ENCODE data around the gene DNAJC6. TPM values are rescaled to one million over a fixed set of nuclear protein-coding genes. Genes with fewer than 3 reads are reported as not detected.

The DNAJC6 gene
- total RNA-seq, 1 donor from 2014 or later, result 0.67 TPM

- intact Hi-C loops (cut with micrococcal nuclease), result no loop called here
- POLR2A ChIA-PET, result no interaction called here
- ATAC-seq (ENCODE audit: low read depth), result no peak
- no peak for DNase-seq
- Mint-ChIP-seq H3K9me3 (no peaks in the 10 kb centered on the region), H3K4me3 (no peak overlapping the region), H3K27me3 (no peaks in the 10 kb centered on the region), H3K4me1 (no peaks in the 10 kb centered on the region), H3K36me3 (ENCODE audit: low read depth) (peaks cover 2% of the 10 kb centered on the region), H3K27ac (no peak overlapping the region)
- CTCF ChIA-PET, result no interaction called here
- TF ChIP-seq CTCF (IDR thresholded peaks at IDR 0.05), result no peak
Measured at GRCh38 chr1:65437616-65438015, 128.3 kb downstream of the DNAJC6 start.

GRCh38 chr1:65440322-65440900 lies 131.1 kb downstream of the DNAJC6 start:
- POLR2A ChIA-PET, result no interaction called here
- Mint-ChIP-seq H3K9me3 (no peaks in the 10 kb centered on the region), H3K27ac (no peak overlapping the region), H3K27me3 (no peaks in the 10 kb centered on the region), H3K4me1 (no peaks in the 10 kb centered on the region), H3K4me3 (no peak overlapping the region), H3K36me3 (ENCODE audit: low read depth) (no peaks in the 10 kb centered on the region)
- TF ChIP-seq CTCF (IDR thresholded peaks at IDR 0.05), result no peak
- DNase-seq (no peak), ATAC-seq (ENCODE audit: low read depth) (no peak)
- CTCF ChIA-PET, result interaction anchor here (1.2 kb wide), 1 partner anchor 9 kb away, joined by 4 read pairs; no protein-coding TSS in a partner anchor
- intact Hi-C loops (cut with micrococcal nuclease), result no loop called here

GRCh38 chr1:65440915-65441314 lies 131.6 kb downstream of the DNAJC6 start:
- POLR2A ChIA-PET, result no interaction called here
- CTCF ChIA-PET, result interaction anchor here (1.2 kb wide), 1 partner anchor 10 kb away, joined by 4 read pairs; no protein-coding TSS in a partner anchor

GRCh38 chr1:65441464-65441863 lies 132.1 kb downstream of the DNAJC6 start:
- DNase-seq, result no peak
- ATAC-seq (ENCODE audit: low read depth), result no peak
- no peak overlapping the region for H3K4me3 Mint-ChIP-seq
- ChIA-PET CTCF (no interaction called here), POLR2A (no interaction called here)
- H3K4me1 Mint-ChIP-seq, result no peaks in the 10 kb centered on the region
- H3K27me3 Mint-ChIP-seq, result no peaks in the 10 kb centered on the region
- H3K9me3 Mint-ChIP-seq, result no peaks in the 10 kb centered on the region
- H3K27ac Mint-ChIP-seq, result no peak overlapping the region
- H3K36me3 Mint-ChIP-seq (ENCODE audit: low read depth), result no peaks in the 10 kb centered on the region
- TF ChIP-seq CTCF (IDR thresholded peaks at IDR 0.05), result no peak
- intact Hi-C loops (cut with micrococcal nuclease), result no loop called here

More at GRCh38 chr1:65440915-65441314, 131.6 kb downstream of the DNAJC6 start:
- DNase-seq (no peak), ATAC-seq (ENCODE audit: low read depth) (no peak)
- H3K4me3 Mint-ChIP-seq, result no peak overlapping the region
- no peaks in the 10 kb centered on the region for H3K27me3 Mint-ChIP-seq
- no peaks in the 10 kb centered on the region for H3K36me3 Mint-ChIP-seq (ENCODE audit: low read depth)
- no peak for TF ChIP-seq CTCF (IDR thresholded peaks at IDR 0.05)
- H3K27ac Mint-ChIP-seq, result no peak overlapping the region
- intact Hi-C loops (cut with micrococcal nuclease), result no loop called here
- H3K4me1 Mint-ChIP-seq, result no peaks in the 10 kb centered on the region
- no peaks in the 10 kb centered on the region for H3K9me3 Mint-ChIP-seq

GRCh38 chr1:65442442-65442841 lies 133.1 kb downstream of the DNAJC6 start:
- no peaks in the 10 kb centered on the region for H3K36me3 Mint-ChIP-seq (ENCODE audit: low read depth)
- no peaks in the 10 kb centered on the region for H3K9me3 Mint-ChIP-seq
- no peak overlapping the region for H3K27ac Mint-ChIP-seq
- H3K4me1 Mint-ChIP-seq, result no peaks in the 10 kb centered on the region
- ATAC-seq (ENCODE audit: low read depth) (no peak), DNase-seq (no peak)
- H3K27me3 Mint-ChIP-seq, result no peaks in the 10 kb centered on the region
- intact Hi-C loops (cut with micrococcal nuclease), result no loop called here
- TF ChIP-seq CTCF (IDR thresholded peaks at IDR 0.05), result no peak
- CTCF ChIA-PET, result no interaction called here
- POLR2A ChIA-PET, result no interaction called here
- H3K4me3 Mint-ChIP-seq, result no peak overlapping the region

Measured in activated B cell treated with CpG ODN at 0.5 μM for 24 hours (primary cell).